ENCODE data around the gene AATF. TPM values are rescaled to one million over a fixed set of nuclear protein-coding genes. Genes with fewer than 3 reads are reported as not detected.

AATF gene, protein sequence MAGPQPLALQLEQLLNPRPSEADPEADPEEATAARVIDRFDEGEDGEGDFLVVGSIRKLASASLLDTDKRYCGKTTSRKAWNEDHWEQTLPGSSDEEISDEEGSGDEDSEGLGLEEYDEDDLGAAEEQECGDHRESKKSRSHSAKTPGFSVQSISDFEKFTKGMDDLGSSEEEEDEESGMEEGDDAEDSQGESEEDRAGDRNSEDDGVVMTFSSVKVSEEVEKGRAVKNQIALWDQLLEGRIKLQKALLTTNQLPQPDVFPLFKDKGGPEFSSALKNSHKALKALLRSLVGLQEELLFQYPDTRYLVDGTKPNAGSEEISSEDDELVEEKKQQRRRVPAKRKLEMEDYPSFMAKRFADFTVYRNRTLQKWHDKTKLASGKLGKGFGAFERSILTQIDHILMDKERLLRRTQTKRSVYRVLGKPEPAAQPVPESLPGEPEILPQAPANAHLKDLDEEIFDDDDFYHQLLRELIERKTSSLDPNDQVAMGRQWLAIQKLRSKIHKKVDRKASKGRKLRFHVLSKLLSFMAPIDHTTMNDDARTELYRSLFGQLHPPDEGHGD
- total RNA-seq = 30.9 and 34.1 TPM in 2 replicates

DNA sequence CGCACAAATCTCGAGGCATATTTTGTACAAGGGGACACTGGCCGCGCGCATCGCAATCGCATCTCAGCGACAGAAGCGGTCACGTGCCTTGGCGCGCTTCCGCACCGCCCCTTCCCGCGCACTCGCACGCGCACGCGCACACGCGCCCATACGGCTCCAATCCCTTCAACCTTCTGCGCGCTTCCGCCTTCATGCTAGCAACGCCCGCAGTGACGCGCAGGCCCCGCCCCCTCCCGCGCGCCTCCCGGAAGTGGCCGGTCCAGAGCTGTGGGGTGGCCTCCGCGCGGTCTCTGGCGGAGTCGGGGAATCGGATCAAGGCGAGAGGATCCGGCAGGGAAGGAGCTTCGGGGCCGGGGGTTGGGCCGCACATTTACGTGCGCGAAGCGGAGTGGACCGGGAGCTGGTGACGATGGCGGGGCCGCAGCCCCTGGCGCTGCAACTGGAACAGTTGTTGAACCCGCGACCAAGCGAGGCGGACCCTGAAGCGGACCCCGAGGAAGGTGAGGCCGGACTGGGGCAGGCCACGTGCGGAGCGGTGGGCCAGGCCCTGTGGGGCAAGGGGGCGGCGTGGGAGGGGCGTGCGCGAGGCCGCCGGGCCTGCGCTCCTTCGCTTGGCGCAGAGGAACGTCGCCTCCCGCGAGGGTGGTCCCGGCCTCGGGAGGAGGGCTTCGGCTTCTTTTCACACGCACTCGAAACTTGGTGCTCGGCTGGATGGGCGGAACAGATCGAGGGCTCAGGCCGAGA is at the start of gene AATF:
Gene AATF (plus strand): TSS at position 238 of the 744 bp plus-strand sequence. CDS start 172 bp downstream, at position 410.

DNA sequence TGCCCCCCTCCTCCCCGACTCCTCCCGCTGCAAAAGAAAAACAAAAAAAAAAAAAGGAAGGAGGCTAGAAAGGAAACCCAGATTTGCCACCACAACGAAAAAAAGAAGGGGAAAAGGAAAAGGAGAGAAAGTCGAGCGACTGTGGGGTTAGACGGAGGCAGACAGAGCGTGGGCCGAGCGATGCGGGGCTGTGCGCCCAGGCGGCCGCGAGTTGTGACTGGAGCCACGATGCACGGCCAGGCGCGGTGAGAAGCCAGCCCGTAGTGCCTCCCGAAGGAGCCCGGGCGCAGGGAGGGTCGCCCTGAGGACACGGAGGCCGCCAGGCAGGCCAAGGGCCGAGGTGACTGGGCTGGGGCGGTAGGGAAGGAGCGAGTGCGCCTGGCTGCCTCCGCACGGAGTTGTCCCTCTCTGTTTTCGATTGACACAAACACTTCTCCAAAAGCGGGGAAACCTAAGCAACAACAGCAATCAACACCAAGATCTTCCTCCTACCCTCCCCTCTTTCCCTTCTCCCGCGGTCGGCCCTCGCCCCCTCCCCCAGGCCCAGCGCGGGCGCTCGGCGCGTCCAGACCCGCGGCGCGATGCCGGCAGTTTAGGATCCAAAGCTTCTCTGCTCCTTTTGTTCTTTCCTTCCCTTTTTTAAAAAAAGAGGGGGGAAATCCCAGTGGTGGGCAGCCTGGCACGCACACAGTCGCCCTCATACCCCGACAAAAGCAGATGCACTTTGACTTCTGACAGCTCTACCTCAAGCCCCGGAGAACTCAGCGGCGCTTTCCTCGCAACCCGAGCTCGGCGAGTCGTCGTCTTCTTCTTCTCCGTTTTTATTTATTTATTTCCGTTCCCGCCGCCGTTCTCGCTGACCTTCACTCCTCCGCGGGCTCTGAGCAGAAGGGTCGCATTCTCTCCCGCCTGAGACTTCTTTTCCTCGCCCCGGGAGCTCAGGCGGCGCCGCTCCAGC is 11.5 kb upstream of the AATF start, which contains the start of gene LHX1:
Gene LHX1 (plus strand): TSS at position 475 of the 958 bp plus-strand sequence. CDS start 723 bp downstream, outside the sequence.

Small RNA genes lying within 50 kb of the gene (small RNA-seq; reads per million reads assigned to genes)
- gene AC243773.2 (ENCODE audit: low replicate concordance) (not detected), gene MIR2909 (ENCODE audit: low replicate concordance) (not detected)

Other genes starting within 250 kb of the AATF start
- gene LHX1, start 11.5 kb upstream of the AATF start, total RNA-seq = not detected in 2 replicates

All from placental pericyte (primary cell).